ENCODE results near the gene SKA2.

SKA2 gene

DNA sequence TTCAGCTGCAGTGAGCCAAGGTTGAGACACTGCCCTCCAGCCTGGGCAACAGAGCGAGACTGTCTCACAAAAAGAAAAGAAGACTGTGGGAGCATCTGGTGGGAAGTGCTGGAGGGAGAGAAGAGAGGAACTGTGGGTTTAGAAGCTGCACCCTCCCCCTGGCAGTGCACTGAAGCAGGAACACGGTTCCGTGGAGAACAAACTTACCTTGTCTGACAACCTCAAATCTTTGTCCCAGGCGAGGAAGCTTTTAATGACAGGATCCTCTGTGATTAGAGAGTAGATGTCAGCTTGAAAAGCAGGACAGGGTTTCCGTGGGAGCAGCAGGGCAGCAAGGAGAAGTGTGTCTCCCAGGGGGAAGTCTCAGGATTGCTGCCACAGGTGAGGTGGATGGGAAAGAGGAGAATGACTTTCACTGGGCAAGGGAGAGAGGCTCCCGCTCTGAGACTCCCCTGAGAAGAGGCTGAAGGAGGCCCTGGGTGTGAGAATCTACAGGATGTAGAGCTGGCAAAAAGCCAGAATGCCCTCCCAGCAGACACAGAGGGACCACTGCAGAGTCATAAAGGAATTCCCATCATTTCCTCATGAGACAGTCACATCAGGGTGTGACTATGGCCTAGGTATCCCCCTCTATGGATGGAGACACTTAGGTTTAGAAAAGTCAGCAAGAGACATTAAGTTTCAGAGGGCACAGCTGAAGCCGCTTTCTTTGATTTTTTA is 23.4 kb upstream of the SKA2 start:
- Histone ChIP-seq H3K9me3 (ENCODE audit: insufficient read depth, low read length, severe bottlenecking) (no peaks in the 10 kb centered on the region), H3K79me2 (ENCODE audit: insufficient read depth, low read length) (peaks cover 82% of the 10 kb centered on the region), H3K27me3 (ENCODE audit: insufficient read depth, low read length, poor library complexity) (no peaks in the 10 kb centered on the region), H2AFZ (ENCODE audit: low read depth, low read length) (no peak overlapping the region), H3K4me1 (ENCODE audit: insufficient read depth, low read length) (no peaks in the 10 kb centered on the region), H3K27ac (ENCODE audit: low read length) (no peak overlapping the region), H3K9ac (ENCODE audit: low read depth, low read length) (no peak overlapping the region), H3K4me3 (ENCODE audit: low read depth in 1 of 2, low read length in 2 of 2) (no peak overlapping the region), H3K4me2 (ENCODE audit: insufficient read depth, low read length) (no peak overlapping the region), H3K36me3 (ENCODE audit: insufficient read depth, low read length) (peaks cover 74% of the 10 kb centered on the region), H4K20me1 (ENCODE audit: insufficient read depth, low read length) (peaks cover 28% of the 10 kb centered on the region; the same call in 1 of the 2 replicates)
- TF ChIP-seq, protein P1, sequence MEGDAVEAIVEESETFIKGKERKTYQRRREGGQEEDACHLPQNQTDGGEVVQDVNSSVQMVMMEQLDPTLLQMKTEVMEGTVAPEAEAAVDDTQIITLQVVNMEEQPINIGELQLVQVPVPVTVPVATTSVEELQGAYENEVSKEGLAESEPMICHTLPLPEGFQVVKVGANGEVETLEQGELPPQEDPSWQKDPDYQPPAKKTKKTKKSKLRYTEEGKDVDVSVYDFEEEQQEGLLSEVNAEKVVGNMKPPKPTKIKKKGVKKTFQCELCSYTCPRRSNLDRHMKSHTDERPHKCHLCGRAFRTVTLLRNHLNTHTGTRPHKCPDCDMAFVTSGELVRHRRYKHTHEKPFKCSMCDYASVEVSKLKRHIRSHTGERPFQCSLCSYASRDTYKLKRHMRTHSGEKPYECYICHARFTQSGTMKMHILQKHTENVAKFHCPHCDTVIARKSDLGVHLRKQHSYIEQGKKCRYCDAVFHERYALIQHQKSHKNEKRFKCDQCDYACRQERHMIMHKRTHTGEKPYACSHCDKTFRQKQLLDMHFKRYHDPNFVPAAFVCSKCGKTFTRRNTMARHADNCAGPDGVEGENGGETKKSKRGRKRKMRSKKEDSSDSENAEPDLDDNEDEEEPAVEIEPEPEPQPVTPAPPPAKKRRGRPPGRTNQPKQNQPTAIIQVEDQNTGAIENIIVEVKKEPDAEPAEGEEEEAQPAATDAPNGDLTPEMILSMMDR (IDR thresholded peaks at IDR 0.05; ENCODE audit: borderline replicate concordance, extremely low read depth, low read length, poor library complexity, severe bottlenecking) = no peak
- no peak for DNase-seq
- ATAC-seq (ENCODE audit: insufficient read depth, low read depth) = no peak

DNA sequence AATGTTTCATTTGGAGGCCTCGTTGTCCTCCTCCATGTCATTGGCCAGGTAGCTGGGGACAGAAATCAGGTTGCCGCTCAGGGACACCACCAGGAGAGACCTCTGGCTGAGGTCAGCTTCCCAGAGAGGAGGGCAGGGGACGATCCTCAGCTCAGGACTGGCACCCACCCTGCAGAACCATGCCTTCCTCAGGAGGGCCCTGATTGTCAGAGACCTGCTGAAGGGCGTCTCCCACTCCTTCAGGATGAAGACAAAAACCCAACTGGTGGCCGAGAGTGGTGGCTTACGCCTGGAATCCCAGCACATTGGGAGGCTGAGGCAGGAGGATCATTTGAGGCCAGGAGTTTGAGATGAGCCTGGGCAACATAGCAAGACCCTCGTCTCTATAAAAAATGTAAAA is 20.1 kb upstream of the SKA2 start:
- Histone ChIP-seq H3K9ac (ENCODE audit: low read depth, low read length) (no peak overlapping the region), H3K79me2 (ENCODE audit: insufficient read depth, low read length) (peaks cover 82% of the 10 kb centered on the region), H2AFZ (ENCODE audit: low read depth, low read length) (no peak overlapping the region), H3K36me3 (ENCODE audit: insufficient read depth, low read length) (peaks cover 71% of the 10 kb centered on the region), H3K27me3 (ENCODE audit: insufficient read depth, low read length, poor library complexity) (no peaks in the 10 kb centered on the region), H3K4me1 (ENCODE audit: insufficient read depth, low read length) (no peaks in the 10 kb centered on the region), H3K27ac (ENCODE audit: low read length) (no peak overlapping the region), H3K9me3 (ENCODE audit: insufficient read depth, low read length, severe bottlenecking) (no peaks in the 10 kb centered on the region), H4K20me1 (ENCODE audit: insufficient read depth, low read length) (peaks cover 32% of the 10 kb centered on the region; the same call in 1 of the 2 replicates), H3K4me2 (ENCODE audit: insufficient read depth, low read length) (no peak overlapping the region), H3K4me3 (ENCODE audit: low read depth in 1 of 2, low read length in 2 of 2) (no peak overlapping the region)
- DNase-seq (no peak), ATAC-seq (ENCODE audit: insufficient read depth, low read depth) (no peak)
- no peak for TF ChIP-seq EZH2 (IDR thresholded peaks at IDR 0.05; ENCODE audit: borderline replicate concordance, low read depth, low read length, severe bottlenecking)
- TF ChIP-seq, protein P1 (IDR thresholded peaks at IDR 0.05; ENCODE audit: borderline replicate concordance, extremely low read depth, low read length, poor library complexity, severe bottlenecking) = no peak

DNA sequence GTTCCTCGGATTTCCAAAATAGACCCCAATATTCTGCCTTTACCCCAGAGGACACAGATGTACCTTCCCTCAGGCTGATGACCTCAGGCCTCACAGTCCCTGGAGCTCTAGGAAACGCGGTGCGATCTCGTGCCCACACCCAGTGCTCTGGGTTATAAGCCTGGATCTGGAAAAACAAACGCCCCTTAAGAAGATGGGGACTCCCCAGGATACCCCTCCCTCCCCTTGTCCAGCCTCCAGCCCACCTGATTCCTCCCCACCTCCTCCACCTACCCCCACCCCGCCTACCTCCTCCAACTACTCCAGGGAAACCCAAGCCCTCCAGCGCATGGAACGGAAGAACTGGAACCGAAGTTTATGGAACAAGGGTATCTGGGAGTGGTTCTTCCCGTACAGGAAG is 19.7 kb upstream of the SKA2 start:
- Histone ChIP-seq H3K4me2 (ENCODE audit: insufficient read depth, low read length) (no peak overlapping the region), H3K36me3 (ENCODE audit: insufficient read depth, low read length) (peaks cover 70% of the 10 kb centered on the region), H2AFZ (ENCODE audit: low read depth, low read length) (no peak overlapping the region), H3K79me2 (ENCODE audit: insufficient read depth, low read length) (peaks cover 82% of the 10 kb centered on the region), H3K27ac (ENCODE audit: low read length) (no peak overlapping the region), H3K4me3 (ENCODE audit: low read depth in 1 of 2, low read length in 2 of 2) (no peak overlapping the region), H3K27me3 (ENCODE audit: insufficient read depth, low read length, poor library complexity) (no peaks in the 10 kb centered on the region), H3K9ac (ENCODE audit: low read depth, low read length) (no peak overlapping the region), H4K20me1 (ENCODE audit: insufficient read depth, low read length) (peaks cover 32% of the 10 kb centered on the region; the same call in 1 of the 2 replicates), H3K4me1 (ENCODE audit: insufficient read depth, low read length) (no peaks in the 10 kb centered on the region), H3K9me3 (ENCODE audit: insufficient read depth, low read length, severe bottlenecking) (no peaks in the 10 kb centered on the region)
- no peak for ATAC-seq (ENCODE audit: insufficient read depth, low read depth)
- DNase-seq = no peak
- TF ChIP-seq, protein P1 (IDR thresholded peaks at IDR 0.05; ENCODE audit: borderline replicate concordance, extremely low read depth, low read length, poor library complexity, severe bottlenecking) = no peak
- TF ChIP-seq EZH2 (IDR thresholded peaks at IDR 0.05; ENCODE audit: borderline replicate concordance, low read depth, low read length, severe bottlenecking) = no peak

Measured in DND-41 (cell line).